ENCODE measurements around the gene KNDC1. TPM values are rescaled to one million over a fixed set of nuclear protein-coding genes. Genes with fewer than 3 reads are reported as not detected.

Gene KNDC1
- total RNA-seq, 1 donor: 5.6 TPM

DNA sequence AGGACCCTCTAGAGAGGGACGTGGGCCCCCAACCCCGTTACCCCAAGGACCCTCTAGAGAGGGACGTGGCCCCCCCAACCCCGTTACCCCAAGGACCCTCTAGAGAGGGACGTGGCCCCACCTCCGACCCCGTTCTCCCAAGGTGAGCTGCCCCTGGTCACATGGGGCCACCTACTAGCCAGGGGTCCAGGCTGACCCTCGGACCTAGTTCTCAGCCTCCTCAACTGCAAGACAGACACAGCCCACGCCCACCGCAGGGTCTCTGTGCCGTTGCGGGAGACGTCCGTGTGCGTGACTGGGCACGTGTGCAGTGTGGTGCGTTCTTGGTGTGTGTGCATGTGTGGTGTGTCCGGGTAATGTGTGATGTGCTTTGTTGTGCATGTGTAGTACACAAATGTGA, 48.4 kb downstream of the KNDC1 start:
- TF ChIP-seq, protein P1, sequence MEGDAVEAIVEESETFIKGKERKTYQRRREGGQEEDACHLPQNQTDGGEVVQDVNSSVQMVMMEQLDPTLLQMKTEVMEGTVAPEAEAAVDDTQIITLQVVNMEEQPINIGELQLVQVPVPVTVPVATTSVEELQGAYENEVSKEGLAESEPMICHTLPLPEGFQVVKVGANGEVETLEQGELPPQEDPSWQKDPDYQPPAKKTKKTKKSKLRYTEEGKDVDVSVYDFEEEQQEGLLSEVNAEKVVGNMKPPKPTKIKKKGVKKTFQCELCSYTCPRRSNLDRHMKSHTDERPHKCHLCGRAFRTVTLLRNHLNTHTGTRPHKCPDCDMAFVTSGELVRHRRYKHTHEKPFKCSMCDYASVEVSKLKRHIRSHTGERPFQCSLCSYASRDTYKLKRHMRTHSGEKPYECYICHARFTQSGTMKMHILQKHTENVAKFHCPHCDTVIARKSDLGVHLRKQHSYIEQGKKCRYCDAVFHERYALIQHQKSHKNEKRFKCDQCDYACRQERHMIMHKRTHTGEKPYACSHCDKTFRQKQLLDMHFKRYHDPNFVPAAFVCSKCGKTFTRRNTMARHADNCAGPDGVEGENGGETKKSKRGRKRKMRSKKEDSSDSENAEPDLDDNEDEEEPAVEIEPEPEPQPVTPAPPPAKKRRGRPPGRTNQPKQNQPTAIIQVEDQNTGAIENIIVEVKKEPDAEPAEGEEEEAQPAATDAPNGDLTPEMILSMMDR (IDR thresholded peaks at IDR 0.05; ENCODE audit: insufficient read depth, low read depth, low read length): no peak
- H3K4me3 ChIP-seq (ENCODE audit: low read depth, low read length): no peak overlapping the region
- DNase-seq (ENCODE audit: low read depth): no peak

DNA sequence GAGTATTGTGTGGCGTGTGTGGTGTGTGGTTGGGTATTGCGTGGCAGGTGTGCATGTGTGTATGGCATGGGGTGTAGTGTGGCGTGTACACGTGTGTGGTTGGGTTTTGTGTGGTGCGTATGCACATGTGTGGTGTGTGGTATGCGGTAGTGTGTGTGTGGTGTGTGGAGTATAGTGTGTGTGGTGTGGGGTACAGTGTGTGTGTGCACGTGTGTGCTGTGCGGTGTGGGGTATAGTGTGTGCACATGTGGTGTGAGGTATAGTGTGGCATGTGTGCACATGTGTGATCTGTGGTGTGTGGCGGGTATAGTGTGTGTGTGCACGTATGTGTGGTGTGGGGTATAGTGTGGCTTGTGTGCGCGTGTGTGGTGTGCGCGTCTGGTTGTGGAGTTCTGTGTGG, 49.1 kb downstream of the KNDC1 start:
- TF ChIP-seq, protein P1 (IDR thresholded peaks at IDR 0.05; ENCODE audit: insufficient read depth, low read depth, low read length): no peak
- H3K4me3 ChIP-seq (ENCODE audit: low read depth, low read length): no peak overlapping the region

DNA sequence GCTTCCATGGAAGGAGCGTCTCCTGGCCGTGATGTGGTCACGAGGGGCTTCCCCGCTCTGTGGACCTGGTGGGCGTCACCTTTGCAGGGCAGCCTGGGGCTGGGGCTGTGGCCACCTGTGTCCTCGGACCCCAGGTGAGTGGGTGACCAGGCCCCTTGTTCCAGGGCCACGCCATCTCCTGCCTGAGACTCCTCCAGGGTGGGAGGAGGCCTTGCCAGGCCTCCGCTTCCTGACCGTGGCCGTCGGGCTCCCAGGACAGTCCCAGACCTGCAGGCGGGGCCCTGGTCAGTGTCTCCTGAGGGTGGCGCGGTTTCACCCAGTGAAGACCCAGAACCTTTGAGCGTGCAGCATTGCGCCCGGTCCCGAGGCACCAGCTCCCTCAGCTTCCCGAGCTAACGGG, 49.6 kb downstream of the KNDC1 start:
- no peak for DNase-seq (ENCODE audit: low read depth)
- TF ChIP-seq, protein P1 (IDR thresholded peaks at IDR 0.05; ENCODE audit: insufficient read depth, low read depth, low read length): no peak
- H3K4me3 ChIP-seq (ENCODE audit: low read depth, low read length): no peak overlapping the region

More for the DNA sequence above, 49.1 kb downstream of the KNDC1 start:
- DNase-seq (ENCODE audit: low read depth): no peak

DNA sequence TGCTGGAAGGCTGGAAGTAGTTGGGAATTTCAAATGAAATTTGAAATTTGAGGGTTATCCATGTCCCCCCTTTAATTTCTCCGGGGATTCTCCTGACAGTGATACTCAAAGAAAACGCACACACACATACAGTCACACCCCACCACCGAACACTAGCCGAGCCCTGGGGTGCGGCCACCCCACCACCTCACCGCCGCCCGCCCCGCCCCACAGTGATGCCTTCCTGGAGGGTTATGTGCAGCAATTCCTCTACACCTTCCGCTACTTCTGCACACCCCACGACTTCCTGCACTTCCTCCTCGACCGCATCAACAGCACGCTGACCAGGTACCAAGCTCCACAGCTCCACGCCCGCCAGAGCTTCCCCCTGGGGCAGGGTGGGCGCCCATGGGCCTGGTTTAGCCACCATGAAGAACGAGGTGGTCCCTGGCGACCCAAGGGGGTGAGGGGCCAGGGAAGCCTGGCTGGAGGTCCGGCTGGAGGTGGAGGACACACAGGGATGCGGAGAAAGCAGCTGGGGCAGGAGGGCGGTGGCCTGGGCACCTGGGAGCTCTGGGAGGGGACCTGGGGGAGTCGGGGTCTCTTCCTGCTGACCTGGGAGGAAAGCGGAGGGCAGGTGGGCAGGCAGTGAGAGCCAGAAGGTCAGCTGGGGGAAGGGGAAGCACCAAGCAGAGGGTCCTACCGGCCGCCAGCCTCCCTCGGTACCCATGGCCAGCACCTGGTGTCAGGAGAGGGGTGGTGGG, 50.5 kb downstream of the KNDC1 start:
- TF ChIP-seq, protein P1 (IDR thresholded peaks at IDR 0.05; ENCODE audit: insufficient read depth, low read depth, low read length): no peak
- DNase-seq (ENCODE audit: low read depth): no peak
- H3K4me3 ChIP-seq (ENCODE audit: low read depth, low read length): no peak overlapping the region

DNA sequence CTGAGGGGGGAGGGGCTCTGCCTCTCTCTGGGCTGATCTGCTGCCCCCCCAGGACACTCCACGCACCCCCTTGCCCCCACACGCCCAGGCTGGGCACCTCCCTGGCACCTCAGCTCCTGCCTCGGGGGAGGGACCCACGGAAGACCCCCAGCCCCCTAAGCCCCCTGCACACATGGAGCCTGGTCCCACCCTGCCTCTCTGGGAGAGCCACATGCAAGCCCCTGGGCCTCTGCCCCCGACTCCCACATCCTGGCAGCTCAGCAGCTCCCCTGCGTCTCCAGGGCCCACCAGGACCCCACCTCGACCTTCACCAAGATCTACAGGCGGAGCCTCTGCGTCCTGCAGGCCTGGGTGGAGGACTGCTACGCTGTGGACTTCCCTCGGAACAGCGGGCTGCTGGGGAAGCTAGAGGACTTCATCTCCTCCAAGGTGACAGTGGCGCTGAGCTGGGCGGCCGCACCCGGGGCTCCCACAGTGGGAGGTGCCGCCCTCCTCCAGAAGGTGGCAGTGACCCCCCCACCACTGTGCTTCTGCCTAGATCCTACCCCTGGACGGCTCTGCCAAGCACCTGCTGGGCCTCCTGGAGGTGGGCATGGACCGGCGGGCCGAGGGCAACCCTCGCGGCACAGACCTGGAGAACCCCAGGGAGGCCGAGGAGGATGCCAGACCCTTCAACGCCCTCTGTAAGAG, 51.3 kb downstream of the KNDC1 start:
- TF ChIP-seq, protein P1 (IDR thresholded peaks at IDR 0.05; ENCODE audit: insufficient read depth, low read depth, low read length): no peak

DNA sequence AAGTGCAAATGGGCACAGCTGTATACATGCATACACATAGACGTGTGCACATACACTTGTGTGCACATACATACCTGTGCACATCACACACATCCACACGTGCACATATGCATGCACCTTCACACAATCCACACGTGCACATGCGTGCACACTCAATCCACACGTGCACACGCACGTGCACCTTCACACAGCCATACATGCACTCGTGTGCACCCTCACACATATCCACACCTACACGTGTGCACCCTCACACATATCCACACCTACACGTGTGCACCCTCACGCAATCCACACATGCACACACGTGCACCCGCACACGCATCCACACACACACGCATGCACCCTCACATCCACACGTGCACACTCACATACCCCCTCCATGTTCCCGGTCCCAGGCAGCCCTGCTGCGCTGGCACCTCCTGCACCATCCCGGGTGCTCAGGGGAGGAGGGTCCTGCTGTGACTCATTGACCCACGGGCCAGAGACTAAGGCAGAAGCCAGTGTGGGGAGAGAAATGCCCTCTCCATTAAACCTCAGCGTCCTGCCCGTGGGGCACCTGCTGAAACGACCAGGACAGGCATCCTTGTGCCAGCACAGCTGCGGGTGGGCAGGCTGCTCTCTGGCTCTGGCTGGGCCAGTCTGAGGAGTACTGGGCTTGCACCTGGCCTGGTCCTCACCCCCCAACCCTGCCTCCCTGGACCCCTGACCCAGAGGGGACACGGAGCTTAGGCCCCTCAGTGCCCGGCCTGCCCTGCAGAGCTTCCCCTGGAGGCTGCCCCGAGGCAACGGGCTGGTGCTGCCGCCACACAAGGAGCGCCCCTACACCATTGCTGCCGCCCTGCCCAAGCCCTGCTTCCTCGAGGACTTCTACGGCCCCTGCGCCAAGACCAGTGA, 52.2 kb downstream of the KNDC1 start:
- TF ChIP-seq, protein P1 (IDR thresholded peaks at IDR 0.05; ENCODE audit: insufficient read depth, low read depth, low read length): no peak
- no peak for DNase-seq (ENCODE audit: low read depth)

More for the DNA sequence above, 51.3 kb downstream of the KNDC1 start:
- no peak overlapping the region for H3K4me3 ChIP-seq (ENCODE audit: low read depth, low read length)
- DNase-seq (ENCODE audit: low read depth): no peak

More for the DNA sequence above, 52.2 kb downstream of the KNDC1 start:
- no peak overlapping the region for H3K4me3 ChIP-seq (ENCODE audit: low read depth, low read length)
